A549 (cell line): ENCODE measurements around the gene ATP6V0E1. TPM values are rescaled to one million over a fixed set of nuclear protein-coding genes. Genes with fewer than 3 reads are reported as not detected.

Experiments
- BHLHE40 ChIP-seq: IDR thresholded peaks from 2 replicates; pipeline ENCODE4 v1.6.1; 2012; ENCODE audit warnings: low read depth, low read length, inconsistent platforms
- CBX2 ChIP-seq: fragments of 200-600 bp; sonication (generic); IDR thresholded peaks from 2 replicates; pipeline ENCODE4 v1.6.1; 2016; ENCODE audit warnings: low read depth, mild to moderate bottlenecking, borderline replicate concordance
- EHF ChIP-seq: fragments of 250-450 bp; sonication (Bioruptor Pico); IDR thresholded peaks from 2 replicates; pipeline ENCODE4 v1.5.0; 2020; ENCODE audit warnings: mild to moderate bottlenecking
- FOSL2 ChIP-seq, 2 experiments: fragments of 450-650 bp in 1 of 2; fragments of >200 bp in 1 of 2; sonication (Bioruptor Twin) in 1 of 2; formaldehyde crosslinking; IDR thresholded peaks; 2 replicates each; pipeline versions ENCODE4 v1.5.0 to v1.6.1; 2016 to 2020; ENCODE audit warnings: mild to moderate bottlenecking in 1 of 2, moderate library complexity in 1 of 2
- FOXS1 ChIP-seq: fragments of 250-450 bp; sonication (Bioruptor Pico); IDR thresholded peaks from 2 replicates; pipeline ENCODE4 v1.5.0; 2020; ENCODE audit warnings: mild to moderate bottlenecking, moderate library complexity
- GATA3 ChIP-seq: IDR thresholded peaks from 2 replicates; pipeline ENCODE4 v1.6.1; 2012; ENCODE audit warnings: borderline replicate concordance
- HEYL ChIP-seq: fragments of 250-450 bp; sonication (Bioruptor Pico); IDR thresholded peaks from 2 replicates; pipeline ENCODE4 v1.8.0; 2021; ENCODE audit warnings: mild to moderate bottlenecking, moderate library complexity
- HOXA7 ChIP-seq: fragments of 250-450 bp; sonication (Bioruptor Pico); IDR thresholded peaks from 2 replicates; pipeline ENCODE4 v1.5.0; 2020; ENCODE audit warnings: mild to moderate bottlenecking, moderate library complexity
- HOXB5 ChIP-seq: fragments of 250-450 bp; sonication (Bioruptor Pico); IDR thresholded peaks from 2 replicates; pipeline ENCODE4 v1.5.0; 2020; ENCODE audit warnings: mild to moderate bottlenecking, moderate library complexity
- KDM5A ChIP-seq: fragments of 200-600 bp; sonication (generic); IDR thresholded peaks from 2 replicates; pipeline ENCODE4 v1.6.1; 2016; ENCODE audit warnings: antibody characterized with exemption, mild to moderate bottlenecking
- MAFK ChIP-seq: fragments of 450-650 bp; IDR thresholded peaks from 2 replicates; pipeline ENCODE4 v1.6.1; 2014; ENCODE audit not compliant: partially characterized antibody
- MAZ ChIP-seq: fragments of 150-350 bp; IDR thresholded peaks from 2 replicates; pipeline ENCODE4 v1.6.1; 2014; ENCODE audit warnings: antibody characterized with exemption, low read depth, low read length, borderline replicate concordance
- NFE2L2 ChIP-seq: fragments of 150-350 bp; conservative IDR thresholded peaks from 2 replicates; pipeline ENCODE4 v1.6.1; 2014; ENCODE audit warnings: low read length
- NR3C1 ChIP-seq: fragments of >200 bp; sonication (Bioruptor Twin); formaldehyde crosslinking; IDR thresholded peaks from 3 replicates; pipeline ENCODE4 v1.6.1; 2017
- RAD21 ChIP-seq, 2 experiments: fragments of >200 bp in 1 of 2; sonication (Bioruptor Twin) in 1 of 2; formaldehyde crosslinking in 1 of 2; IDR thresholded peaks in 1 of 2; conservative IDR thresholded peaks in 1 of 2; 2 replicates in 1 of 2; 3 replicates in 1 of 2; pipeline ENCODE4 v1.6.1; 2012 to 2018; ENCODE audit warnings: inconsistent platforms in 1 of 2
- RFX5 ChIP-seq: fragments of 450-650 bp; IDR thresholded peaks from 2 replicates; pipeline ENCODE4 v1.7.1; 2014; ENCODE audit warnings: antibody characterized with exemption, mild to moderate bottlenecking, moderate library complexity
- SMC3 ChIP-seq: fragments of >200 bp; sonication (Bioruptor Twin); formaldehyde crosslinking; IDR thresholded peaks from 3 replicates; pipeline ENCODE4 v1.6.1; 2018; ENCODE audit warnings: inconsistent platforms
- SREBF2 ChIP-seq: fragments of 450-650 bp; IDR thresholded peaks from 2 replicates; pipeline ENCODE4 v1.6.1; 2014; ENCODE audit warnings: mild to moderate bottlenecking, moderate library complexity
- TFCP2L1 ChIP-seq: fragments of 250-450 bp; sonication (Bioruptor Pico); IDR thresholded peaks from 2 replicates; pipeline ENCODE4 v1.5.0; 2021; ENCODE audit warnings: mild to moderate bottlenecking
- TP53 ChIP-seq: fragments of 250-450 bp; sonication (Bioruptor Pico); IDR thresholded peaks from 2 replicates; pipeline ENCODE4 v1.5.0; 2021; ENCODE audit warnings: mild to moderate bottlenecking, moderate library complexity
- USF2 ChIP-seq: fragments of 450-650 bp; IDR thresholded peaks from 2 replicates; pipeline ENCODE4 v1.6.1; 2014; ENCODE audit warnings: antibody characterized with exemption
- ZFP36 ChIP-seq: fragments of 450-650 bp; IDR thresholded peaks from 2 replicates; pipeline ENCODE4 v1.6.1; 2014; ENCODE audit warnings: borderline replicate concordance; ENCODE audit not compliant: partially characterized antibody
- ZSCAN20 ChIP-seq: fragments of 250-450 bp; sonication (Bioruptor Pico); IDR thresholded peaks from 2 replicates; pipeline ENCODE4 v1.8.0; 2022; ENCODE audit warnings: mild to moderate bottlenecking, moderate library complexity
- polyA plus RNA-seq, 4 experiments: library from polyadenylated mRNA; depleted of rRNA in 3 of 4; stranded (reverse); fragments of >200 nt; fragmentation: RNase III in 1 of 4; extraction: RNeasy Plus Mini Kit Qiagen cat#74134 plus additional on column Dnase treatment in 1 of 4; gene quantifications; 2 replicates in 3 of 4; 3 replicates in 1 of 4; pipeline ENCODE4 v1.2.3, GENCODE V29; 2011 to 2017
- TF ChIP-seq, protein P1 (sequence below): IDR thresholded peaks from 2 replicates; pipeline ENCODE4 v1.6.1; 2012; ENCODE audit warnings: low read depth, borderline replicate concordance
- TF ChIP-seq, protein P2 (sequence below): fragments of >200 bp; sonication (Bioruptor Twin); formaldehyde crosslinking; IDR thresholded peaks from 3 replicates; pipeline ENCODE4 v1.5.1; 2016
- TF ChIP-seq, protein P3 (sequence below): fragments of >200 bp; sonication (Bioruptor Twin); formaldehyde crosslinking; IDR thresholded peaks from 2 replicates; pipeline ENCODE4 v1.6.1; 2016
- TF ChIP-seq, protein P4 (sequence below): fragments of 200-600 bp; sonication (generic); IDR thresholded peaks from 2 replicates; pipeline ENCODE4 v1.6.1; 2016; ENCODE audit warnings: antibody characterized with exemption, mild to moderate bottlenecking, moderate library complexity

The ATP6V0E1 gene
- polyA plus RNA-seq, 2 of the 4 experiments (the other 2 are of a cell fraction) = 297 to 344 TPM

- TF ChIP-seq HEYL (CRISPR knock-in tag) (no peak), NFE2L2 (no peak), SMC3 (no peak), TFCP2L1 (no peak), USF2 (no peak), RFX5 (no peak), RAD21 (conservative IDR thresholded peaks at IDR 0.05 in 1 of 2, IDR thresholded peaks at IDR 0.05 in 1 of 2) (no peak), ZFP36 (no peak), NR3C1 (no peak), ZSCAN20 (CRISPR knock-in tag) (no peak), MAZ (no peak), KDM5A (no peak), FOXS1 (CRISPR knock-in tag) (no peak), FOSL2 (IDR thresholded peaks at IDR 0.05) (no peak), FOSL2 (CRISPR knock-in tag; IDR thresholded peaks at IDR 0.05) (no peak), GATA3 (no peak), CBX2 (no peak), HOXA7 (CRISPR knock-in tag) (no peak), TP53 (CRISPR knock-in tag) (no peak), SREBF2 (no peak), EHF (no peak), HOXB5 (CRISPR knock-in tag) (no peak), MAFK (no peak), BHLHE40 (no peak)
- TF ChIP-seq, protein P1, sequence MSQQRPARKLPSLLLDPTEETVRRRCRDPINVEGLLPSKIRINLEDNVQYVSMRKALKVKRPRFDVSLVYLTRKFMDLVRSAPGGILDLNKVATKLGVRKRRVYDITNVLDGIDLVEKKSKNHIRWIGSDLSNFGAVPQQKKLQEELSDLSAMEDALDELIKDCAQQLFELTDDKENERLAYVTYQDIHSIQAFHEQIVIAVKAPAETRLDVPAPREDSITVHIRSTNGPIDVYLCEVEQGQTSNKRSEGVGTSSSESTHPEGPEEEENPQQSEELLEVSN = no peak
- TF ChIP-seq, protein P2, sequence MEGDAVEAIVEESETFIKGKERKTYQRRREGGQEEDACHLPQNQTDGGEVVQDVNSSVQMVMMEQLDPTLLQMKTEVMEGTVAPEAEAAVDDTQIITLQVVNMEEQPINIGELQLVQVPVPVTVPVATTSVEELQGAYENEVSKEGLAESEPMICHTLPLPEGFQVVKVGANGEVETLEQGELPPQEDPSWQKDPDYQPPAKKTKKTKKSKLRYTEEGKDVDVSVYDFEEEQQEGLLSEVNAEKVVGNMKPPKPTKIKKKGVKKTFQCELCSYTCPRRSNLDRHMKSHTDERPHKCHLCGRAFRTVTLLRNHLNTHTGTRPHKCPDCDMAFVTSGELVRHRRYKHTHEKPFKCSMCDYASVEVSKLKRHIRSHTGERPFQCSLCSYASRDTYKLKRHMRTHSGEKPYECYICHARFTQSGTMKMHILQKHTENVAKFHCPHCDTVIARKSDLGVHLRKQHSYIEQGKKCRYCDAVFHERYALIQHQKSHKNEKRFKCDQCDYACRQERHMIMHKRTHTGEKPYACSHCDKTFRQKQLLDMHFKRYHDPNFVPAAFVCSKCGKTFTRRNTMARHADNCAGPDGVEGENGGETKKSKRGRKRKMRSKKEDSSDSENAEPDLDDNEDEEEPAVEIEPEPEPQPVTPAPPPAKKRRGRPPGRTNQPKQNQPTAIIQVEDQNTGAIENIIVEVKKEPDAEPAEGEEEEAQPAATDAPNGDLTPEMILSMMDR = no peak
- TF ChIP-seq, protein P3, sequence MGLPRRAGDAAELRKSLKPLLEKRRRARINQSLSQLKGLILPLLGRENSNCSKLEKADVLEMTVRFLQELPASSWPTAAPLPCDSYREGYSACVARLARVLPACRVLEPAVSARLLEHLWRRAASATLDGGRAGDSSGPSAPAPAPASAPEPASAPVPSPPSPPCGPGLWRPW = no peak
- TF ChIP-seq, protein P4, sequence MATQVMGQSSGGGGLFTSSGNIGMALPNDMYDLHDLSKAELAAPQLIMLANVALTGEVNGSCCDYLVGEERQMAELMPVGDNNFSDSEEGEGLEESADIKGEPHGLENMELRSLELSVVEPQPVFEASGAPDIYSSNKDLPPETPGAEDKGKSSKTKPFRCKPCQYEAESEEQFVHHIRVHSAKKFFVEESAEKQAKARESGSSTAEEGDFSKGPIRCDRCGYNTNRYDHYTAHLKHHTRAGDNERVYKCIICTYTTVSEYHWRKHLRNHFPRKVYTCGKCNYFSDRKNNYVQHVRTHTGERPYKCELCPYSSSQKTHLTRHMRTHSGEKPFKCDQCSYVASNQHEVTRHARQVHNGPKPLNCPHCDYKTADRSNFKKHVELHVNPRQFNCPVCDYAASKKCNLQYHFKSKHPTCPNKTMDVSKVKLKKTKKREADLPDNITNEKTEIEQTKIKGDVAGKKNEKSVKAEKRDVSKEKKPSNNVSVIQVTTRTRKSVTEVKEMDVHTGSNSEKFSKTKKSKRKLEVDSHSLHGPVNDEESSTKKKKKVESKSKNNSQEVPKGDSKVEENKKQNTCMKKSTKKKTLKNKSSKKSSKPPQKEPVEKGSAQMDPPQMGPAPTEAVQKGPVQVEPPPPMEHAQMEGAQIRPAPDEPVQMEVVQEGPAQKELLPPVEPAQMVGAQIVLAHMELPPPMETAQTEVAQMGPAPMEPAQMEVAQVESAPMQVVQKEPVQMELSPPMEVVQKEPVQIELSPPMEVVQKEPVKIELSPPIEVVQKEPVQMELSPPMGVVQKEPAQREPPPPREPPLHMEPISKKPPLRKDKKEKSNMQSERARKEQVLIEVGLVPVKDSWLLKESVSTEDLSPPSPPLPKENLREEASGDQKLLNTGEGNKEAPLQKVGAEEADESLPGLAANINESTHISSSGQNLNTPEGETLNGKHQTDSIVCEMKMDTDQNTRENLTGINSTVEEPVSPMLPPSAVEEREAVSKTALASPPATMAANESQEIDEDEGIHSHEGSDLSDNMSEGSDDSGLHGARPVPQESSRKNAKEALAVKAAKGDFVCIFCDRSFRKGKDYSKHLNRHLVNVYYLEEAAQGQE = no peak
These were observed 73.7 kb downstream of the ATP6V0E1 start (continued) for GRCh38 chr5:173057062-173057924.
